HepG2 (cell line): ENCODE results near the gene VWA7. TPM values are rescaled to one million over a fixed set of nuclear protein-coding genes. Genes with fewer than 3 reads are reported as not detected.

ENCODE experiments used
- ARID4A ChIP-seq: sonication (generic); formaldehyde crosslinking; IDR thresholded peaks from 2 replicates; pipeline ENCODE4 v1.5.0; 2020; ENCODE audit warnings: mild to moderate bottlenecking, missing genetic modification reagents, borderline replicate concordance
- CAMTA2 ChIP-seq: sonication (generic); formaldehyde crosslinking; IDR thresholded peaks from 2 replicates; pipeline ENCODE4 v1.4.0; 2020; ENCODE audit warnings: mild to moderate bottlenecking, missing genetic modification reagents, borderline replicate concordance
- FOXP4 ChIP-seq: sonication (generic); formaldehyde crosslinking; IDR thresholded peaks from 2 replicates; pipeline ENCODE4 v1.4.0; 2020; ENCODE audit warnings: missing genetic modification reagents
- GPN1 ChIP-seq: sonication (generic); formaldehyde crosslinking; IDR thresholded peaks from 2 replicates; pipeline ENCODE4 v1.5.1; 2020; ENCODE audit warnings: missing genetic modification reagents, borderline replicate concordance
- IRX3 ChIP-seq: sonication (generic); formaldehyde crosslinking; IDR thresholded peaks from 2 replicates; pipeline ENCODE4 v1.8.1; 2023; ENCODE audit warnings: mild to moderate bottlenecking, low read depth, missing genetic modification reagents, borderline replicate concordance
- SKI ChIP-seq: fragments of 450-650 bp; IDR thresholded peaks from one replicate; pipeline ENCODE4 v1.6.1; 2018; ENCODE audit warnings: mild to moderate bottlenecking; ENCODE audit not compliant: partially characterized antibody
- SP1 ChIP-seq, 2 experiments: fragments of 450-650 bp in 1 of 2; sonication (generic) in 1 of 2; formaldehyde crosslinking in 1 of 2; IDR thresholded peaks; 2 replicates each; pipeline versions ENCODE4 v1.4.0 to v1.6.1; 2016 to 2020; ENCODE audit warnings: missing genetic modification reagents in 1 of 2
- TERF1 ChIP-seq: sonication (generic); formaldehyde crosslinking; IDR thresholded peaks from 2 replicates; pipeline ENCODE4 v1.8.0; 2022; ENCODE audit warnings: mild to moderate bottlenecking, missing genetic modification reagents, moderate library complexity
- THRA ChIP-seq: sonication (generic); formaldehyde crosslinking; IDR thresholded peaks from 2 replicates; pipeline ENCODE4 v1.4.0; 2020; ENCODE audit warnings: missing genetic modification reagents, borderline replicate concordance
- ZBTB25 ChIP-seq: IDR thresholded peaks from 2 replicates; pipeline ENCODE4 v1.6.1; 2018; ENCODE audit warnings: missing genetic modification reagents
- ZFP91 ChIP-seq: sonication (generic); formaldehyde crosslinking; IDR thresholded peaks from 2 replicates; pipeline ENCODE4 v1.9.0; 2022; ENCODE audit warnings: missing genetic modification reagents, mild to moderate bottlenecking, borderline replicate concordance
- ZNF570 ChIP-seq: sonication (generic); formaldehyde crosslinking; IDR thresholded peaks from 2 replicates; pipeline ENCODE4 v1.4.0; 2020; ENCODE audit warnings: mild to moderate bottlenecking, missing genetic modification reagents, borderline replicate concordance
- ZNF670 ChIP-seq: sonication (generic); formaldehyde crosslinking; IDR thresholded peaks from 2 replicates; pipeline ENCODE4 v1.8.0; 2022; ENCODE audit warnings: mild to moderate bottlenecking, missing genetic modification reagents, borderline replicate concordance
- ZNF816 ChIP-seq: sonication (generic); formaldehyde crosslinking; IDR thresholded peaks from 2 replicates; pipeline ENCODE4 v1.8.0; 2022; ENCODE audit warnings: missing genetic modification reagents, mild to moderate bottlenecking, borderline replicate concordance
- polyA plus RNA-seq, 8 experiments: library from polyadenylated mRNA; depleted of rRNA in 3 of 8; stranded (reverse) in 7 of 8; unstranded in 1 of 8; fragments of >200 nt; fragmentation: Illumina TruSeq in 4 of 8; extraction: Trizol in 4 of 8; gene quantifications; 2 replicates each; pipeline versions ENCODE4 v1.2.1 to v1.2.3, GENCODE V29; 2011 to 2016; ENCODE audit warnings: low read depth in 4 of 8, missing spikeins in 1 of 8, mixed read lengths in 1 of 8; ENCODE audit not compliant: insufficient read depth in 1 of 8
- total RNA-seq, 5 experiments: library from RNA; depleted of rRNA; stranded (reverse); fragments of >200 nt; fragmentation: Illumina TruSeq; extraction: Trizol; gene quantifications; 2 replicates each; pipeline ENCODE4 v1.2.3, GENCODE V29; 2016; ENCODE audit warnings: low read depth in 1 of 5

VWA7 gene
- total and polyA plus RNA-seq, 2 of the 13 experiments (the other 11 are each of a cell fraction or from before 2014, with no cell fraction given) = 0.86 to 3.3 TPM

GRCh38 chr6:31815025-31815838 lies 38.1 kb upstream of the VWA7 start, which contains the start of the genes HSPA1A and HSPA1L (continued):
- TF ChIP-seq SP1 (IDR thresholded peaks at IDR 0.05) (no peak), SP1 (CRISPR knock-in tag; IDR thresholded peaks at IDR 0.05) (no peak), FOXP4 (CRISPR knock-in tag) (no peak), TERF1 (CRISPR knock-in tag) (no peak), IRX3 (CRISPR knock-in tag) (no peak), ZBTB25 (CRISPR knock-in tag) (peak; percentile 69; the same call in 1 of the 2 replicates), ARID4A (peak; percentile 75), ZNF816 (CRISPR knock-in tag) (0 out of 2 replicates have a peak, but pooled peaks have one; percentile 65), ZFP91 (CRISPR knock-in tag) (no peak), ZNF670 (CRISPR knock-in tag) (peak; percentile 55; the same call in 1 of the 2 replicates), CAMTA2 (CRISPR knock-in tag) (0 out of 2 replicates have a peak, but pooled peaks have one; percentile 44), THRA (CRISPR knock-in tag) (peak; percentile 54; the same call in 1 of the 2 replicates), ZNF570 (CRISPR knock-in tag) (no peak), GPN1 (CRISPR knock-in tag) (no peak), SKI (no peak)
